8988T (cell line): ENCODE measurements around the gene TPM2.
"Not testable (repeated sequence)": the region's sequence is repeated elsewhere in the genome, so short reads cannot be mapped to it uniquely, and the experiment has no call there.

Source experiments
- DNase-seq: peaks from one replicate; pipeline ENCODE4 v3.0.0; 2011

Gene TPM2

GRCh38 chr9:35651956-35652828 is 37.5 kb downstream of the TPM2 start:
- DNase-seq, result no peak

GRCh38 chr9:35650341-35651158 is 39.2 kb downstream of the TPM2 start, which contains the start of gene SIT1:
SIT1 (minus strand) TSS chr9:35650931; CDS start chr9:35650853, 78 bp downstream.
- no peak for DNase-seq

- DNase-seq, result no peak
Observed at GRCh38 chr9:35649431-35650340, 40.0 kb downstream of the TPM2 start.

GRCh38 chr9:35646533-35647265 is 43.0 kb downstream of the TPM2 start:
- DNase-seq, result peak; percentile 91

- no peak for DNase-seq
Observed at GRCh38 chr9:35646153-35646532, 43.6 kb downstream of the TPM2 start.

GRCh38 chr9:35645736-35646135 is 44.0 kb downstream of the TPM2 start:
- not testable (repeated sequence) for DNase-seq

GRCh38 chr9:35643046-35643445 is 46.7 kb downstream of the TPM2 start:
- DNase-seq, result no peak

GRCh38 chr9:35641478-35641877 is 48.2 kb downstream of the TPM2 start:
- DNase-seq, result not testable (repeated sequence)

- not testable (repeated sequence) for DNase-seq
Observed at GRCh38 chr9:35640431-35640830, 49.3 kb downstream of the TPM2 start.

GRCh38 chr9:35639631-35640030 is 50.1 kb downstream of the TPM2 start:
- no peak for DNase-seq

GRCh38 chr9:35639225-35639624 is 50.5 kb downstream of the TPM2 start:
- DNase-seq, result not testable (repeated sequence)

- not testable (repeated sequence) for DNase-seq
Observed at GRCh38 chr9:35638751-35639150, 51.0 kb downstream of the TPM2 start.

- DNase-seq, result not testable (repeated sequence)
Observed at GRCh38 chr9:35637427-35637955, 52.2 kb downstream of the TPM2 start.

- not testable (repeated sequence) for DNase-seq
Observed at GRCh38 chr9:35636877-35637246, 52.9 kb downstream of the TPM2 start.

- DNase-seq, result no peak
Observed at GRCh38 chr9:35636135-35636876, 53.4 kb downstream of the TPM2 start.

GRCh38 chr9:35635730-35636129 is 54.0 kb downstream of the TPM2 start:
- no peak for DNase-seq
